DOHH2 (cell line): ENCODE measurements around the gene SLC16A10.
"Not testable (repeated sequence)": the region's sequence is repeated elsewhere in the genome, so short reads cannot be mapped to it uniquely, and the experiment has no call there.

Experiments
- H3F3A ChIP-seq: fragments of 200-600 bp; sonication (generic), shearing (Covaris generic); 2 replicates; pipeline ENCODE4 v1.6.0; 2016; ENCODE audit warnings: antibody characterized with exemption, mild to moderate bottlenecking; ENCODE audit not compliant: control insufficient read depth, insufficient read depth
- H3K27ac ChIP-seq: fragments of 200-600 bp; sonication (generic); 2 replicates; pipeline ENCODE4 v1.5.1; 2014; ENCODE audit warnings: low read depth, mild to moderate bottlenecking, low read length, moderate library complexity
- H3K27me3 ChIP-seq: fragments of 200-600 bp; sonication (generic); 2 replicates; pipeline ENCODE4 v1.6.1; 2014; ENCODE audit warnings: mild to moderate bottlenecking, low read length, mixed read lengths; ENCODE audit not compliant: control insufficient read depth
- H3K36me3 ChIP-seq: fragments of 200-600 bp; sonication (generic); 2 replicates; pipeline ENCODE4 v1.6.1; 2014; ENCODE audit warnings: mild to moderate bottlenecking, low read length, moderate library complexity, mixed read lengths; ENCODE audit not compliant: control insufficient read depth
- H3K4me1 ChIP-seq: fragments of 200-600 bp; sonication (generic); 2 replicates; pipeline ENCODE4 v1.6.1; 2014; ENCODE audit warnings: mild to moderate bottlenecking, low read length, mixed read lengths; ENCODE audit not compliant: control insufficient read depth
- H3K4me2 ChIP-seq: fragments of 200-600 bp; sonication (generic); 2 replicates; pipeline ENCODE4 v1.6.0; 2014; ENCODE audit warnings: mild to moderate bottlenecking, low read length, moderate library complexity
- H3K4me3 ChIP-seq: fragments of 200-600 bp; sonication (generic); 2 replicates; pipeline ENCODE4 v1.5.1; 2014; ENCODE audit warnings: mild to moderate bottlenecking, low read length, mixed read lengths
- H3K79me2 ChIP-seq: fragments of 200-600 bp; sonication (generic); 2 replicates; pipeline ENCODE4 v1.6.1; 2014; ENCODE audit warnings: mild to moderate bottlenecking, low read length, mixed read lengths; ENCODE audit not compliant: control insufficient read depth
- H3K9me2 ChIP-seq: fragments of 200-600 bp; sonication (generic); replicated peaks from 2 replicates; pipeline ENCODE4 v1.6.1; 2014; ENCODE audit warnings: mild to moderate bottlenecking, low read length, mixed read lengths; ENCODE audit not compliant: control insufficient read depth
- H3K9me3 ChIP-seq: fragments of 200-600 bp; sonication (generic); 2 replicates; pipeline ENCODE4 v1.6.1; 2014; ENCODE audit warnings: antibody characterized with exemption, low read length, mixed read lengths; ENCODE audit not compliant: control insufficient read depth, insufficient read depth
- H4K20me1 ChIP-seq: fragments of 200-600 bp; sonication (generic); 2 replicates; pipeline ENCODE4 v1.6.0; 2014; ENCODE audit warnings: low read depth, mild to moderate bottlenecking, antibody characterized with exemption, low read length, moderate library complexity; ENCODE audit not compliant: control insufficient read depth, insufficient read depth
- CTCF ChIP-seq: fragments of 200-600 bp; sonication (generic); IDR thresholded peaks from one replicate; pipeline ENCODE4 v1.5.1; 2014; ENCODE audit warnings: antibody characterized with exemption, mild to moderate bottlenecking, low read depth, low read length; ENCODE audit not compliant: poor library complexity, severe bottlenecking
- EZH2phosphoT487 ChIP-seq: fragments of 200-600 bp; sonication (generic); IDR thresholded peaks from 2 replicates; pipeline ENCODE4 v1.6.1; 2017; ENCODE audit warnings: borderline replicate concordance, mild to moderate bottlenecking, antibody characterized with exemption, low read length, moderate library complexity, mixed read lengths

SLC16A10 gene

DNA sequence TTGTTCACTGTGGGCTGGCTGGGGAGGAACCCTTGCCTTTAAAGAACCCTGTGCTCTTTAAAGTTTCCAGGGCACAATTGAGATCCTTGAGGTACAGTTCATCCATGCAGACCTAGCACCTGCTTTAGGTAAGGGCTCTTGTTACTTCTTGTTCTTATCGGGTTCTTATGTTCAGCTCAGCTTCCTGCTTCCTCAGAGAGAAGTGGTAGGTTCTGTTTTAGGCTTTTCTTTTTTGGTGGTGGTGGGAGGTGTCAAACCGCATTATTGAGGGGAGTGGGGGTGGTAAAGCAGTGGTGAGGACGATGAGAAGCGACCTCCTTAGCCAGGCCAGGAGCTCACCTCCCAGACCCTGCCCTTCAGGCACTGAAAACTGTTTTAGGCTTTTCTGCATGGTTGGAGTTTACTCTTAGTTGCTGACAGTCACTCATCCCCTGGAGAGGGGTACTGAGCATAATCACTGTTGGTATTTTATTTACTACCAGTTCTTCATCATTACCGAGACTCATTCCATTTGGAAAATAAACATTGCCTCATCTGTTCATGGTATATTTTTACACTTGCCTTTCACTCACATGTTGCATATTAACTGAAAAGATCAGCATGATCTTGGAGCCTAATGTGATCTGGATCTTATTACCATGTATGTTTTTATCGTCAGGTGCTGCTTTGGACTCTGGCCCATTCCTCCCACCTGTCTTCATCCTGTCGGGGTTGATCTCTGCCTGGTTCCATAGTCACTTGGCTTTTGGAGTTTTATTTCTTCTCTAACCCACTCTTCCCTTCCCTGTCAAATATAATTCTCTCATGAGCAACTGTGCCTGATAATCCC lies 35.4 kb downstream of the SLC16A10 start:
- H3K9me2 ChIP-seq = no peaks in the 10 kb centered on the region
- H3K4me3 ChIP-seq = no peak overlapping the region
- H3K27me3 ChIP-seq = no peaks in the 10 kb centered on the region
- H3K4me2 ChIP-seq = no peak overlapping the region
- no peaks in the 10 kb centered on the region for H4K20me1 ChIP-seq
- TF ChIP-seq EZH2phosphoT487 (no peak), CTCF (no peak)
- H3K9me3 ChIP-seq = no peaks in the 10 kb centered on the region
- H3K4me1 ChIP-seq = no peaks in the 10 kb centered on the region
- no peaks in the 10 kb centered on the region for H3K36me3 ChIP-seq
- no peaks in the 10 kb centered on the region for H3F3A ChIP-seq
- no peak overlapping the region for H3K27ac ChIP-seq
- H3K79me2 ChIP-seq = no peaks in the 10 kb centered on the region

GRCh38 chr6:111124406-111124805 lies 37.1 kb downstream of the SLC16A10 start:
- TF ChIP-seq EZH2phosphoT487 = no peak
- TF ChIP-seq CTCF = no peak
- H3K27me3 ChIP-seq = no peaks in the 10 kb centered on the region
- no peaks in the 10 kb centered on the region for H3K36me3 ChIP-seq

DNA sequence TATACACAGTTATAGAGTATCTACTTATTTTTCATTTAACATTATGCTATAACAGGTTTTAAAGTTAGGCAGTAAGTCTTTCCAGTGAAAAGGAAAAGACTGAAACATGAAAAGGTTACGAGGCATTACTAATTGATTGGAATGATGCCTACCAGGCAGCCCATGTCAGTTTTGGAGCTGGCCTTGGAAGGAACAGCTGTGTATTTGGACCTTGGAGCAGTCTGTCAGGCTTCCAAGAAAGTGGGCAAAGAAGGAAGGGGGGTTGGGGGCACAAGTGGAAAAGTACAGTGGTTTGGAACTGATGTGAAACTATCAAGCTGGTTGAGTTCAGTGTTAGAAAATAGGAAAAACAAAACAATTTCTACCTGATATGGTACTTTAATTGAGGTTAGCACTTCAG lies 41.7 kb downstream of the SLC16A10 start:
- Histone ChIP-seq H3K4me3 (no peak overlapping the region), H3K27me3 (no peaks in the 10 kb centered on the region; the same call in 1 of the 2 replicates), H3K9me2 (no peaks in the 10 kb centered on the region), H3K36me3 (no peaks in the 10 kb centered on the region), H3F3A (no peaks in the 10 kb centered on the region), H3K4me2 (no peak overlapping the region), H4K20me1 (no peaks in the 10 kb centered on the region), H3K9me3 (no peaks in the 10 kb centered on the region), H3K79me2 (no peaks in the 10 kb centered on the region), H3K27ac (no peak overlapping the region), H3K4me1 (no peaks in the 10 kb centered on the region)
- TF ChIP-seq EZH2phosphoT487 = no peak

More at GRCh38 chr6:111124406-111124805, 37.1 kb downstream of the SLC16A10 start:
- Histone ChIP-seq H3K79me2 (no peaks in the 10 kb centered on the region), H4K20me1 (no peaks in the 10 kb centered on the region), H3K9me3 (no peaks in the 10 kb centered on the region), H3K4me1 (no peaks in the 10 kb centered on the region), H3F3A (no peaks in the 10 kb centered on the region), H3K4me3 (no peak overlapping the region), H3K4me2 (no peak overlapping the region), H3K27ac (no peak overlapping the region), H3K9me2 (no peaks in the 10 kb centered on the region)

DNA sequence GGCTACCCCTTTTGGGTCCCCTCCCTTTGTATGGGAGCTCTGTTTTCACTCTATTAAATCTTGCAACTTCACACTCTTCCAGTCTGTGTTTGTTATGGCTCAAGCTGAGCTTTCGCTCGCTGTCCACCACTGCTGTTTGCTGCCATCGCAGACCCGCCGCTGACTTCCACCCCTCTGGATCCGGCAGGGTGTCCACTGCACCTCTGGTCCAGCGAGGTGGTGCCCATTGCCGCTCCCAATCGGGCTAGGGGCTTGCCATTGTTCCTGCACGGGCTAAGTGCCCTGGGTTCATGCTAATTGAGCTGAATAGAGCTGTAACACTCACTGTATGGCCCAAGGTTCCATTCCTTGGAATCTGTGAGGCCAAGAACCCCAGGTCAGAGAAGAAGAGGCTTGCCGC lies 43.7 kb downstream of the SLC16A10 start:
- not testable (repeated sequence) for H3F3A ChIP-seq, H3K27me3 ChIP-seq, H3K9me2 ChIP-seq, H3K79me2 ChIP-seq, H3K36me3 ChIP-seq, H3K4me1 ChIP-seq, H3K9me3 ChIP-seq, H3K27ac ChIP-seq, H4K20me1 ChIP-seq, H3K4me3 ChIP-seq, H3K4me2 ChIP-seq

- H3K4me1 ChIP-seq, H3K9me3 ChIP-seq, H3K27me3 ChIP-seq: not testable (repeated sequence)
These were observed 45.4 kb downstream of the SLC16A10 start for GRCh38 chr6:111132669-111133068.

GRCh38 chr6:111134236-111134869 lies 47.0 kb downstream of the SLC16A10 start:
- not testable (repeated sequence) for H3F3A ChIP-seq, H3K79me2 ChIP-seq, H3K27me3 ChIP-seq, H3K4me3 ChIP-seq, H3K9me3 ChIP-seq, H3K4me2 ChIP-seq, H3K36me3 ChIP-seq, H3K27ac ChIP-seq, H3K9me2 ChIP-seq, H3K4me1 ChIP-seq, H4K20me1 ChIP-seq

More at GRCh38 chr6:111132669-111133068, 45.4 kb downstream of the SLC16A10 start:
- not testable (repeated sequence) for H3K27ac ChIP-seq, H3K36me3 ChIP-seq, H3K9me2 ChIP-seq, H3K4me3 ChIP-seq, H3F3A ChIP-seq, H3K79me2 ChIP-seq, H4K20me1 ChIP-seq, H3K4me2 ChIP-seq
